Measurements from ENCODE around the gene KCNH6. TPM values are rescaled to one million over a fixed set of nuclear protein-coding genes. Genes with fewer than 3 reads are reported as not detected.

Gene KCNH6
- total and polyA plus RNA-seq, 9 of the 15 experiments (the other 6 are each of a cell fraction or from before 2014, with no cell fraction given) = not detected

DNA sequence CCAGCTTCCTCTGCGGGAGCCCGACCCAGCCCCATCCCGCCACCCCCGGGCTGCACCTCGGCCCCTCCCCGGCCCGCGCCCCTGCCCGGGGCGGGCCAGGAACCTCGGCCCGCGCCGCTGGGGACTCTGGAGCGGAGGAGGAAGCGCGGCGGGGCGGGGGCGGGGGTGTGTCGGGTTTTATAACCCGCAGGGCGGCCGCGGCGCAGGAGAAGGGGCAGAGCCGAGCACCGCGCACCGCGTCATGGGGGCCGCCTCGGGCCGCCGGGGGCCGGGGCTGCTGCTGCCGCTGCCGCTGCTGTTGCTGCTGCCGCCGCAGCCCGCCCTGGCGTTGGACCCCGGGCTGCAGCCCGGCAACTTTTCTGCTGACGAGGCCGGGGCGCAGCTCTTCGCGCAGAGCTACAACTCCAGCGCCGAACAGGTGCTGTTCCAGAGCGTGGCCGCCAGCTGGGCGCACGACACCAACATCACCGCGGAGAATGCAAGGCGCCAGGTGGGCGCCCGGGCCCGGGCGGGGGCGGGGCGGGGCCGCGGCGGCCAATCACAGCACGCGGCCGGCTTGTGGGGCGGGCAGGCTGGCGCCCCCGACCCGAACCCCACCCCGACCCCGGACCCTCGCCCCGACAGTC lies 46.2 kb upstream of the KCNH6 start, which contains the start of gene ACE (continued):
- TF ChIP-seq, protein P1, sequence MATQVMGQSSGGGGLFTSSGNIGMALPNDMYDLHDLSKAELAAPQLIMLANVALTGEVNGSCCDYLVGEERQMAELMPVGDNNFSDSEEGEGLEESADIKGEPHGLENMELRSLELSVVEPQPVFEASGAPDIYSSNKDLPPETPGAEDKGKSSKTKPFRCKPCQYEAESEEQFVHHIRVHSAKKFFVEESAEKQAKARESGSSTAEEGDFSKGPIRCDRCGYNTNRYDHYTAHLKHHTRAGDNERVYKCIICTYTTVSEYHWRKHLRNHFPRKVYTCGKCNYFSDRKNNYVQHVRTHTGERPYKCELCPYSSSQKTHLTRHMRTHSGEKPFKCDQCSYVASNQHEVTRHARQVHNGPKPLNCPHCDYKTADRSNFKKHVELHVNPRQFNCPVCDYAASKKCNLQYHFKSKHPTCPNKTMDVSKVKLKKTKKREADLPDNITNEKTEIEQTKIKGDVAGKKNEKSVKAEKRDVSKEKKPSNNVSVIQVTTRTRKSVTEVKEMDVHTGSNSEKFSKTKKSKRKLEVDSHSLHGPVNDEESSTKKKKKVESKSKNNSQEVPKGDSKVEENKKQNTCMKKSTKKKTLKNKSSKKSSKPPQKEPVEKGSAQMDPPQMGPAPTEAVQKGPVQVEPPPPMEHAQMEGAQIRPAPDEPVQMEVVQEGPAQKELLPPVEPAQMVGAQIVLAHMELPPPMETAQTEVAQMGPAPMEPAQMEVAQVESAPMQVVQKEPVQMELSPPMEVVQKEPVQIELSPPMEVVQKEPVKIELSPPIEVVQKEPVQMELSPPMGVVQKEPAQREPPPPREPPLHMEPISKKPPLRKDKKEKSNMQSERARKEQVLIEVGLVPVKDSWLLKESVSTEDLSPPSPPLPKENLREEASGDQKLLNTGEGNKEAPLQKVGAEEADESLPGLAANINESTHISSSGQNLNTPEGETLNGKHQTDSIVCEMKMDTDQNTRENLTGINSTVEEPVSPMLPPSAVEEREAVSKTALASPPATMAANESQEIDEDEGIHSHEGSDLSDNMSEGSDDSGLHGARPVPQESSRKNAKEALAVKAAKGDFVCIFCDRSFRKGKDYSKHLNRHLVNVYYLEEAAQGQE (IDR thresholded peaks at IDR 0.05; ENCODE audit: borderline replicate concordance) = no peak
- TF ChIP-seq, protein P1 (CRISPR knock-in tag; IDR thresholded peaks at IDR 0.05; ENCODE audit: low read depth) = 0 out of 2 replicates have a peak, but pooled peaks have one; percentile 15
- TF ChIP-seq CBX1 (IDR thresholded peaks at IDR 0.05; ENCODE audit: low read depth) (no peak), DACH1 (IDR thresholded peaks at IDR 0.05; ENCODE audit: partially characterized antibody) (no peak), SRSF7 (optimal IDR thresholded peaks at IDR 0.05; ENCODE audit: low read depth, low read length) (no peak), MAZ (CRISPR knock-in tag; conservative IDR thresholded peaks at IDR 0.05 in 1 of 2, IDR thresholded peaks at IDR 0.05 in 1 of 2) (peak in 1 of 2 experiments; percentile 73; a peak in 1 of 4 replicates), RAD51 (IDR thresholded peaks at IDR 0.05; ENCODE audit: borderline replicate concordance, low read depth) (no peak), MYC (IDR thresholded peaks at IDR 0.05; ENCODE audit: low read depth, low read length) (peak; percentile 52; the same call in 1 of the 2 replicates), MYC (CRISPR knock-in tag; IDR thresholded peaks at IDR 0.05; ENCODE audit: borderline replicate concordance, low read depth) (no peak), MAFF (IDR thresholded peaks at IDR 0.05; ENCODE audit: low read length) (no peak), KLF16 (IDR thresholded peaks at IDR 0.05) (no peak), EGR1 (conservative IDR thresholded peaks at IDR 0.05) (peak; percentile 57), CTBP1 (IDR thresholded peaks at IDR 0.05; ENCODE audit: borderline replicate concordance) (peak; percentile 32; the same call in 1 of the 2 replicates), TCF7 (IDR thresholded peaks at IDR 0.05; ENCODE audit: borderline replicate concordance) (no peak), TEAD1 (CRISPR knock-in tag; IDR thresholded peaks at IDR 0.05) (peak in 1 of 2 experiments; percentile 39; a peak in 1 of 4 replicates), RBFOX2 (IDR thresholded peaks at IDR 0.05; ENCODE audit: low read depth, low read length) (peak; percentile 40; the same call in 1 of the 2 replicates)
- TF ChIP-seq, protein P2, sequence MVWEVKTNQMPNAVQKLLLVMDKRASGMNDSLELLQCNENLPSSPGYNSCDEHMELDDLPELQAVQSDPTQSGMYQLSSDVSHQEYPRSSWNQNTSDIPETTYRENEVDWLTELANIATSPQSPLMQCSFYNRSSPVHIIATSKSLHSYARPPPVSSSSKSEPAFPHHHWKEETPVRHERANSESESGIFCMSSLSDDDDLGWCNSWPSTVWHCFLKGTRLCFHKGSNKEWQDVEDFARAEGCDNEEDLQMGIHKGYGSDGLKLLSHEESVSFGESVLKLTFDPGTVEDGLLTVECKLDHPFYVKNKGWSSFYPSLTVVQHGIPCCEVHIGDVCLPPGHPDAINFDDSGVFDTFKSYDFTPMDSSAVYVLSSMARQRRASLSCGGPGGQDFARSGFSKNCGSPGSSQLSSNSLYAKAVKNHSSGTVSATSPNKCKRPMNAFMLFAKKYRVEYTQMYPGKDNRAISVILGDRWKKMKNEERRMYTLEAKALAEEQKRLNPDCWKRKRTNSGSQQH (CRISPR knock-in tag; IDR thresholded peaks at IDR 0.05) = no peak
- TF ChIP-seq, protein P3, sequence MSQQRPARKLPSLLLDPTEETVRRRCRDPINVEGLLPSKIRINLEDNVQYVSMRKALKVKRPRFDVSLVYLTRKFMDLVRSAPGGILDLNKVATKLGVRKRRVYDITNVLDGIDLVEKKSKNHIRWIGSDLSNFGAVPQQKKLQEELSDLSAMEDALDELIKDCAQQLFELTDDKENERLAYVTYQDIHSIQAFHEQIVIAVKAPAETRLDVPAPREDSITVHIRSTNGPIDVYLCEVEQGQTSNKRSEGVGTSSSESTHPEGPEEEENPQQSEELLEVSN (IDR thresholded peaks at IDR 0.05; ENCODE audit: borderline replicate concordance in 1 of 2, extremely low read depth in 1 of 2, insufficient read depth in 1 of 2, insufficient read length in 1 of 2, low read depth in 1 of 2, low read length in 1 of 2, poor library complexity in 1 of 2, severe bottlenecking in 1 of 2) = peak; percentile 43 to 50
